GM12878 (cell line): Measurements from ENCODE around the gene KIAA1217. TPM values are rescaled to one million over a fixed set of nuclear protein-coding genes. Genes with fewer than 3 reads are reported as not detected.

ENCODE experiments used
- ATAC-seq: fragments of 200-7000 bp; cut with Tn5 transposase; 3 replicates; pipeline ENCODE4 v1.9.1; 2020; ENCODE audit warnings: mild to moderate bottlenecking, moderate library complexity
- BruUV-seq: library from RNA; stranded (reverse); fragments of 400-500 nt; replicated peaks from 2 replicates; lab custom pipeline; 2021; lab: Mats Ljungman, UMichigan
- CTCF ChIA-PET: fragments of 300-600 bp; sonication (Branson Sonifier 250); formaldehyde crosslinking; extraction: SDS; loops from one replicate; lab custom pipeline; 2021; ENCODE audit warnings: inconsistent platforms; lab: Yijun Ruan, JAX
- POLR2A ChIA-PET: fragments of 350-600 bp; formaldehyde crosslinking; extraction: SDS; loops from one replicate; lab custom pipeline; 2021; ENCODE audit warnings: inconsistent platforms; lab: Charles Lee
- RAD21 ChIA-PET: fragments of 300-600 bp; sonication (Branson Sonifier 250); formaldehyde crosslinking; loops from one replicate; lab custom pipeline; 2023; ENCODE audit warnings: antibody characterized with exemption; ENCODE audit not compliant: unreplicated experiment; lab: Charles Lee
- SMC1A ChIA-PET: fragments of 300-600 bp; sonication (Branson Sonifier 250); formaldehyde crosslinking; loops from one replicate; lab custom pipeline; 2023; ENCODE audit not compliant: unreplicated experiment, uncharacterized antibody; lab: Charles Lee
- DNase-seq: peaks from one replicate; pipeline ENCODE4 v3.0.0-alpha.2; 2011; ENCODE audit warnings: low read depth, low spot score
- FAIRE-seq: peaks from 3 replicates; lab custom pipeline; 2011; peaks lifted over from hg19 to GRCh38; lab: Jason Lieb, UNC
- H2AFZ ChIP-seq: 2 replicates; pipeline ENCODE4 v1.6.0; 2011; ENCODE audit warnings: low read depth, low read length, control low read depth; ENCODE audit not compliant: control insufficient read depth
- H3K27ac ChIP-seq: 2 replicates; pipeline ENCODE4 v1.5.1; 2011; ENCODE audit warnings: control low read depth; ENCODE audit not compliant: control insufficient read depth, insufficient read depth
- H3K27me3 ChIP-seq, 2 experiments: replicated peaks in 1 of 2; 2 replicates each; pipeline versions ENCODE4 v1.6.0 to v1.6.1; 2011; ENCODE audit warnings: low read length in 1 of 2; ENCODE audit not compliant: control insufficient read depth in 2 of 2, insufficient read depth in 2 of 2
- H3K36me3 ChIP-seq, 2 experiments: 2 replicates each; pipeline ENCODE4 v1.5.1; 2011; ENCODE audit warnings: low read length in 1 of 2; ENCODE audit not compliant: control insufficient read depth in 2 of 2, insufficient read depth in 2 of 2
- H3K4me1 ChIP-seq: 2 replicates; pipeline ENCODE4 v1.6.1; 2011; ENCODE audit warnings: mild to moderate bottlenecking, low read length, moderate library complexity, mixed read lengths; ENCODE audit not compliant: control insufficient read depth, insufficient read depth
- H3K4me2 ChIP-seq: 2 replicates; pipeline ENCODE4 v1.6.0; 2011; ENCODE audit warnings: control low read depth; ENCODE audit not compliant: control insufficient read depth, insufficient read depth
- H3K4me3 ChIP-seq: fragments of 200-600 bp; sonication (generic); 2 replicates; pipeline ENCODE4 v1.5.1; 2016
- H3K79me2 ChIP-seq: 2 replicates; pipeline ENCODE4 v1.6.0; 2011; ENCODE audit warnings: low read length; ENCODE audit not compliant: control insufficient read depth, insufficient read depth
- H3K9ac ChIP-seq: 2 replicates; pipeline ENCODE4 v1.8.0; 2011; ENCODE audit warnings: low read length, control low read depth, mixed read lengths; ENCODE audit not compliant: control insufficient read depth, insufficient read depth
- H3K9me3 ChIP-seq: replicated peaks from 3 replicates; pipeline ENCODE4 v1.5.1; 2011; ENCODE audit warnings: mild to moderate bottlenecking, low read length; ENCODE audit not compliant: control insufficient read depth, insufficient read depth
- H4K20me1 ChIP-seq: 2 replicates; pipeline ENCODE4 v1.6.0; 2011; ENCODE audit not compliant: control insufficient read depth, insufficient read depth
- ATF3 ChIP-seq: IDR thresholded peaks from 2 replicates; pipeline ENCODE4 v1.6.1; 2011; ENCODE audit warnings: low read depth, mild to moderate bottlenecking, low read length, moderate library complexity, borderline replicate concordance; ENCODE audit errors: extremely low read depth
- BCL11A ChIP-seq: IDR thresholded peaks from 2 replicates; pipeline ENCODE4 v1.6.1; 2011; ENCODE audit warnings: low read depth, low read length
- CHD1 ChIP-seq: IDR thresholded peaks from 2 replicates; pipeline ENCODE4 v1.6.1; 2012; ENCODE audit warnings: low read depth, low read length, improper control_type of control experiment
- CHD4 ChIP-seq: fragments of 200-600 bp; sonication (generic); IDR thresholded peaks from 2 replicates; pipeline ENCODE4 v1.6.1; 2016; ENCODE audit warnings: mild to moderate bottlenecking
- CTCF ChIP-seq, 3 experiments: IDR thresholded peaks in 2 of 3; conservative IDR thresholded peaks in 1 of 3; 2 replicates each; pipeline ENCODE4 v1.5.1; 2011; ENCODE audit warnings: low read depth in 3 of 3, low read length in 3 of 3, mild to moderate bottlenecking in 3 of 3, control low read depth in 2 of 3, moderate library complexity in 2 of 3, inconsistent platforms in 1 of 3, mixed read lengths in 1 of 3; ENCODE audit not compliant: control insufficient read depth in 2 of 3, insufficient read depth in 1 of 3; ENCODE audit errors: extremely low read depth in 1 of 3
- HDAC2 ChIP-seq: fragments of 200-600 bp; sonication (generic); IDR thresholded peaks from 2 replicates; pipeline ENCODE4 v1.6.1; 2017
- HSF1 ChIP-seq: fragments of 150-350 bp; IDR thresholded peaks from 2 replicates; pipeline ENCODE4 v1.6.1; 2014; ENCODE audit warnings: mild to moderate bottlenecking, low read depth, low read length
- IKZF2 ChIP-seq, 2 experiments: fragments of 450-650 bp; IDR thresholded peaks; 2 replicates each; pipeline ENCODE4 v1.6.1; 2017; ENCODE audit warnings: mild to moderate bottlenecking in 2 of 2, moderate library complexity in 2 of 2
- IRF3 ChIP-seq: fragments of 450-650 bp; IDR thresholded peaks from 2 replicates; pipeline ENCODE4 v1.6.1; 2014; ENCODE audit warnings: mild to moderate bottlenecking
- NRF1 ChIP-seq: conservative IDR thresholded peaks from 2 replicates; pipeline ENCODE4 v1.6.1; 2011; ENCODE audit warnings: mild to moderate bottlenecking, low read depth, low read length, improper control_type of control experiment
- POLR2AphosphoS5 ChIP-seq: IDR thresholded peaks from 2 replicates; pipeline ENCODE4 v1.6.1; 2011; ENCODE audit warnings: mild to moderate bottlenecking, low read length, inconsistent platforms
- SUZ12 ChIP-seq: fragments of 200-600 bp; sonication (generic); IDR thresholded peaks from one replicate; pipeline ENCODE4 v1.6.1; 2018; ENCODE audit warnings: antibody characterized with exemption, mild to moderate bottlenecking; ENCODE audit not compliant: unreplicated experiment
- TCF7 ChIP-seq: IDR thresholded peaks from 2 replicates; pipeline ENCODE4 v1.6.1; 2014; ENCODE audit warnings: antibody characterized with exemption, borderline replicate concordance
- ZNF207 ChIP-seq: fragments of 450-650 bp; IDR thresholded peaks from 2 replicates; pipeline ENCODE4 v1.6.1; 2014; ENCODE audit warnings: antibody characterized with exemption, mild to moderate bottlenecking, borderline replicate concordance
- WGBS: methylation state at CpG from one replicate; pipeline ENCODE4 v1.1.6; 2016; ENCODE audit warnings: low lambda C conversion rate; ENCODE audit not compliant: insufficient replicate concordance, insufficient coverage; ENCODE audit errors: missing lambda C conversion rate; 5-methylcytosine and 5-hydroxymethylcytosine counted together
- in situ Hi-C: fragments of 300-500 bp; cut with MboI; formaldehyde crosslinking; loops from 9 replicates; pipeline ENCODE4 v1.14.3; 2018; ENCODE audit warnings: mixed read lengths
- intact Hi-C: fragments of 100-400 bp; cut with micrococcal nuclease; formaldehyde crosslinking; loops from one replicate; pipeline ENCODE4 v1.14.2; 2022; ENCODE audit not compliant: unreplicated experiment
- polyA plus RNA-seq, 11 experiments: library from polyadenylated mRNA; depleted of rRNA in 4 of 11; unstranded in 6 of 11; stranded (reverse) in 5 of 11; fragments of >200 nt; fragmentation: Nextera tagmentation in 4 of 11; fragmentation: Illumina TruSeq in 1 of 11; extraction: Ambion mirVana in 4 of 11; extraction: Trizol in 1 of 11; gene quantifications; 1 replicate in 1 of 11; 2 replicates in 10 of 11; pipeline versions ENCODE4 v1.2.1 to v1.2.3, GENCODE V29; 2011 to 2016; ENCODE audit warnings: inconsistent platforms in 2 of 11, missing spikeins in 2 of 11, low read depth in 1 of 11
- total RNA-seq, 4 experiments: library from RNA; depleted of rRNA in 3 of 4; stranded (reverse); fragments of >200 nt in 3 of 4; fragmentation: Illumina TruSeq in 1 of 4; extraction: Trizol in 1 of 4; gene quantifications; 2 replicates each; pipeline versions ENCODE4 v1.2.1 to v1.2.3, GENCODE V29; 2013 to 2021

Gene KIAA1217
- total and polyA plus RNA-seq, 10 of the 15 experiments (the other 5 are each of a cell fraction or from before 2014, with no cell fraction given): 0.57 to 3.8 (median 2.1) TPM

GRCh38 chr10:24238519-24239247 lies 29.7 kb downstream of the KIAA1217 start (continued):
- TF ChIP-seq HSF1: no peak

GRCh38 chr10:24239289-24240040 lies 30.5 kb downstream of the KIAA1217 start:
- H3K4me1 ChIP-seq: no peaks in the 10 kb centered on the region
- FAIRE-seq (no peak), DNase-seq (no peak), ATAC-seq (no peak)
- no peaks in the 10 kb centered on the region for H3K36me3 ChIP-seq
- no peaks in the 10 kb centered on the region for H3K27me3 ChIP-seq
- H3K4me2 ChIP-seq: no peak overlapping the region
- no peak overlapping the region for H3K9ac ChIP-seq
- intact Hi-C loops: no loop called here
- POLR2A ChIA-PET: no interaction called here
- SMC1A ChIA-PET: interaction anchor here (1.0 to 2.0 kb wide), 4 partner anchors 13 to 120 kb away, joined by 3 to 7 read pairs (median 4); partner anchors contain the start of gene KIAA1217
- no peak overlapping the region for H3K4me3 ChIP-seq
- CTCF ChIA-PET: interaction anchor here (0.9 kb wide), 1 partner anchor 28 kb away, joined by 3 read pairs; no protein-coding TSS in a partner anchor
- in situ Hi-C loops: no loop called here
- no peak overlapping the region for H3K27ac ChIP-seq
- H3K9me3 ChIP-seq: no peaks in the 10 kb centered on the region
- TF ChIP-seq IRF3: no peak
- no peak for TF ChIP-seq CTCF (IDR thresholded peaks at IDR 0.05 in 2 of 3, conservative IDR thresholded peaks at IDR 0.05 in 1 of 3; ENCODE audit: control insufficient read depth in 2 of 3, extremely low read depth in 1 of 3, insufficient read depth in 1 of 3, low read depth in 3 of 3, low read length in 3 of 3)
- TF ChIP-seq POLR2AphosphoS5: no peak
- TF ChIP-seq IKZF2 (IDR thresholded peaks at IDR 0.05): no peak
- TF ChIP-seq CHD4: no peak
- no peak for TF ChIP-seq ZNF207
- no peak for TF ChIP-seq HDAC2
- TF ChIP-seq TCF7: no peak
- TF ChIP-seq CHD1: no peak
- TF ChIP-seq BCL11A: no peak
- TF ChIP-seq SUZ12: no peak
- no peak for TF ChIP-seq NRF1
- no peak for TF ChIP-seq ATF3
- BruUV-seq: no TSS peak
- no peak overlapping the region for H2AFZ ChIP-seq
- H3K79me2 ChIP-seq: no peaks in the 10 kb centered on the region
- no peaks in the 10 kb centered on the region for H4K20me1 ChIP-seq
- WGBS: 60% methylated on average over 10 of the region's 10 CpGs
- RAD21 ChIA-PET: interaction anchor here (0.6 to 1.1 kb wide), 2 partner anchors 131 to 280 kb away, joined by 3 read pairs; no protein-coding TSS in a partner anchor
